GM21786 (cell line): Measurements from ENCODE around the gene HELZ2.
A peak's percentile ranks its signal among the peaks of the same experiment; 100 is the strongest.
"Not testable (repeated sequence)": the region's sequence is repeated elsewhere in the genome, so short reads cannot be mapped to it uniquely, and the experiment has no call there.

ENCODE experiments used
- ATAC-seq: cut with Tn5 transposase; IDR thresholded peaks from one replicate; pipeline ENCODE4 v1.9.1; 2021; ENCODE audit not compliant: unreplicated experiment

The HELZ2 gene

DNA sequence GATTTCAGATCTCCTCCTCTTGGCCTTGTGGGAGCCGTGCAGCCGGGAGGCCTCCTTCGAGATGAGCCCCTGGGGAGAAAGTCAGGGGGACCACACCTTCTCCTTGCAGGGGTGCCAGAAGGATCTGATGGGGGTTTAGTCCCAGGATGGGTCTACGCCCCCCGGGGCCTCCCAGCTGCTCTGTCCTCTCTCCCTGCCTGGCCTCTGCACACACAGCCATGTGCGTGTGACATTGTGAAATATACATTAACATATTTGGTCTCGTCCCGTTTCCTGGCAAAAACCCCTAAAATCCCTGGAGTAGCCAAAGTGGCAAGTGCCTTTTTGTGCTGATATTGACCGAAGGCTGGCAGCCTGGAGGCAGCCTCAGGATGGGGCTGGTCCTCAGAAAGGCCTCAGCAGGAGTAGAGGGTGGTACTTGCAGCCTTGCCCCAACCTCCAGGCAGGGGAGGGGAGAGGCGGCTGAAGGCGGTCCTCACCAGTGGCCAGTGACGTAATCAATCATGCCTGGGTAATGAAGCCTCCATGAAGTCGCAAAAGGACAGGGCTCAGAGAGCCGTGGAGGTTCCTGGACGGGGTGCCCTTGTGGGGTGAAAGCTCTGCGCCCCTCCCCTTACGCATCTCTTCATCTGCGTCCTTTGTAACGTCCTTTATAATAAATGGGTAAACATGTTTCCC, 5.1 kb upstream of the HELZ2 start:
- ATAC-seq = no peak

DNA sequence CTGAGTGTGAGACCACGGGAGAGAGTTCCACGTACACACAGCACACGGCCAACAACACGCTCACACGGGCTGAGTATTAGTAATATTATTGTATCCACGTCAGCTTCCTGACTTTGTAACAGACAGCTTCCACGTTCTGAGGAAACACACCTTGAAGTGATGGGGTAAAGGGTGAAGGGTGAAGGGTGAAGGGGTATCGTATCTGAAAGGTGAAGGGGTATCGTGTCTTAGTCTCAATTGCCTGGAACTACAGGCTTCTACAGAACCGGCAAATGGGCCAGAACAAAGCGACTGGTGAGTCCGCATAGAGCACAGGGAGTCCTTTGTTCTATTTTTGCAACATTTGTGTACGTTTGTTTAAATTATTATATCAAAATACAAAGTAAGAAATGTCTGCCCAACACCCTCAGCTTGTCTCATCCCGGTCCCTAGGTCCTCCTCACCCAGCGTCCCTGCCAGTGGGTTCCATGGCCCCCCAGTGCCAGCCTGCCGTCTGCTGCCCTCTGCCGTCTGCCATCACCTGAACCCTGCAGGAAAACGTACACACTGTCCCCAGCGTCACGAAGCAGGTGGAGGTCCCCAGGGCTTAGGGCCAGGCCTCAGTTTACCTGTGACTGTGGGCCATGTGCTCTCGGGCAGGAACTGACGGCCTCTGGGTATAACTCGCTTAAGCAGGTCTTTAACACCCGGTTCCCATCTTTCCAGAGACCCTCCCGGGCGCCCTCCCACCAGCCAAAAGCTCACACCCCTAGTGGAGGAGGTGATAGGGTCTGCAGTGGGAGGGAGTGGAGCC, 4.4 kb upstream of the HELZ2 start:
- ATAC-seq = no peak

DNA sequence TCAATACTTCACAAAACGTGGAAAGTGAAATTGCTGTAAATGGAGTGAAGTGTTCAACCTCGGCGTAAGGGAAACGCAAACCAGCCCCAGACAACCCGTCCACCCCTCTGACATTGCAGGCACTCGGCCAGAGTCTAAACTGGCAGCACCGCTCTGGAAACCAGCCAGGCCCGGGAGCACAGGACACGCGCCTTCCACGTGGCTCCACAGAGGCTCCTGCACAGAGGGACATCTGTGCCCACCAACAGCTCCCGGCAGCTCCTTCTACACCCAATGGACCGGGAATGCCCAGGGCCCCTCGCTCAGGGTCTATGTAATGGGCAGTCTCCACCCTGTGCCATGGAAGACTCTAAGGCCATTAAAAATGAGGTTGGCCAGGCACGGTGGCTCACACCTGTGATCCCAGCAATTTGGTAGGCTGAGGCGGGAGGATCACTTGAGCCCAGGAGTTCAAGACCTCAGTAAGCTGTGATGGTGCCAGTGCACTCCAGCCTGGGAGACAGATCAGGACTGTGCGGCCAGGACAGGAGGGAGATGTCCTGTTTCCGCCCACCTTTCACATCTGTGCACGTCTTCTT, 3.4 kb upstream of the HELZ2 start:
- no peak for ATAC-seq

DNA sequence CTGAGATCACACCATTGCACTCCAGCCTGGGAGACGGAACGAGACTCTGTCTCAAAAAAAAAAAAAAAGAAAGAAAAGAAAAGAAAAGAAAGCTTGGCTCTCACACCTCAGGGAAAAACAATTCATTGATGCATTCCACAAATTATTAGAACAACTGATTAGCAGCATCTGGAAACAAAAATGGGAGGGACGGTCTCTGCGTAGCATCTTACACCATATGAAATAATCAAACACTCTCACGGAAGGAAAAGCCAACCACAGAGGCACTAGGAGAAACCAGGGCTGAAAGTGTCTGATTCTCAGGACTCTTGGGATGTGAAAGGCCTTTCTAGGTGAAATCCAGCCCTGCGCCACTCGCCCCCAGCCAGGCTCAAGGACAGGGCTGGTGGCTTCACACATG, 2.3 kb upstream of the HELZ2 start:
- no peak for ATAC-seq

DNA sequence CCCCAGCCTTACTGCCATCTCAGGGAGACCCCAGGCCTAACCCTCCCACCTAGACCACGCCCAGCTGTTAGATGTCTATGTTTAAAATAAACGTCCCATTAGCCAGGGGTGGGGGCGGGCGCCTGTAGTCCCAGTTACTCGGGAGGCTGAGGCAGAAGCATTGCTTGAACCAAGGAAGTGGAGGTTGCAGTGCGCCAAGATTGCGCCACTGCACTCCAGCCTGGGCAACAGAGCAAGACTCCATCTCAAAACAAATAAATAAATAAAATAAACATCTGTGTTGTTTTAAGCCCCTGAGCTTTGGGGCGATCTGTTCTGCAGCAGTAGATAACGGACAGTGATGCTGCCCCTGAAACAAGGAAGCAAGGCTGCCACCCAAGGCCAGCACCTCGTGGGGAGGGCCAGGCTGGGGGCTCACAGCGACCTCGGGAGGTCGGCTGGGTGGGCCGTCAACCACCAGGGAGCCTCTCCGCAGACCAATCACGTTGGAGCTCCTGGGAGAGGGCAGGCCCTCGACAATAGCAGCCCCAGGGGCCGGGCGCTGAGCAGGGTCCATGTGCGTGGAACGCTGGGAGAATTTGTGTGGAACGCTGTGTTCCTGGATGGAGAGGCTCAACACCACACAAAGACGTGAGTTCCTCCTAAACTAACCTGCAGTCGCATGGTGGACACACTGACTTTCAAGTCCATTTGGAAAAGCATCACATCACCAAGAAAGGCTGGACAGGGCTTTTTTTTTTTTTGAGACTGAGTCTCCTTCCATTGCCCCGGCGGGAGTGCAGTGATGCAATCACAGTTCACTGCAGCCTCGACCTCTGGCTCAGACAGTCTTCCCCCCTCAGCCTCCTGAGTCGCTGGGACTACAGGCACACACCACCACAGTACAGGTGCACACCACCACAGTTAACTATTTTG, 1.0 kb upstream of the HELZ2 start:
- ATAC-seq = no peak

DNA sequence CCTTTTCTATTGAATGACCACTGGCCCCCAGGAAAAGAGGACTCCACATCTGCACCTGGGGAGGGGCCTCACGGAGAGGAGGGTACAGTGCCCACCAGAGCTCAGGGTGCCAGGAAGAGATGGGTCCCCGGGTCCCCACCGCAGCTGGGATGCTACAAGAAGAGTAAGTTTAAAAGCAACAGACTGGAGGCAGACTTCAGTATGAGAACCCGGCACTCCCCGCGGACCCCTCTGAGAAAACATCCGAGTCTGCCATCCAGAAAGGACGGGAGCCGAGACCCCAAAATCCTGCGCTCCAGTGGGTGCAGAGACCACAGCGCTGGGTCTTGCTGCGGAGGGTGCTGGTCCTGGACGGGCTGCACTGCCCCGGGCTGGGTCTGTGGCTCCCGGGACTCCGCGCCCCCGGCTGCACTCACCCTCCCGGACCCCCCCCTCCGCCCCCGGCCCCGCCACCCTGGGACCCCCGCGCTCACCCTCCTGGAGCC, 350 bp downstream of the HELZ2 start:
- no peak for ATAC-seq

DNA sequence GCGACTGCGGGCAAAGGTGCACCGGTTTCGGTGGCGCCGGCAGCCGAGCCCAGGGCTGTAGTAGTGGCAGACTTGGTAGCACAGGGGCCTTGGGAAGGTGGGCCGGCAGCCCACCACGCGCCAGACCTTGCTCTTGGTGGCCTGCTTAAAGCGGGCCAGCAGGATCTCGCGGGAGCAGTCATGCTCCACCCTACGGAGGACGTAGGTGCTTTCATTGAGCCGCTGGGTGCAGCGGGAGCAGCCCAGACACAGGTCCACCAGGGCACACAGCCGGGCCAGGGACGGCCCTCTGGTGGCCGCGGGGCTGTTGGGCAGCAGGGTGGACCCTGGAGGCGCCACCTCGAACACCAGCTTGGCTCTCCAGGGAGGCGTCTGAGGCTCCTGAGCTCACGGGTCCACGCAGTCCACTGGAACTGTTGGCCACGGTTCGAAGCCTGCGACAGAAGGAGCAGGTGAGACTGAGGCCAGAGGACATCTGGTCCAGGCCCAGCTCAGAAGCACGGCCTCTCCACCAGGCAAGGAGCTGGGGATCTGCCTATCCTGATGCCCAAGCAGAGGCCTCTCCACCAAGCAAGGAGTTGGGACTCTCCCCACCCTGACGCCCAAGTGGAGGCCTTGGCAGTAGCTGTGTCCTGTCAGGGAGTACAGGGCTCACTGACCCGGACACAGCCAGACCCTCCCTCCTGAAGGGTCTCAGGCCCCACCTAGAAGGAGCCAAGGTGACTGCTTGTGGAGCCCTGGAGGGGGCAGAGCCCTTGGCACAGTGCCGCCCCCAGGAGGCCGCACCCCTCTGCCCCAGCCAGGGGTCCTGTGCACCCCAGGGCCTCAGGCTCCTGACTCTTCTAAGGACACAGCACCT, 1.0 kb downstream of the HELZ2 start:
- ATAC-seq = no peak

DNA sequence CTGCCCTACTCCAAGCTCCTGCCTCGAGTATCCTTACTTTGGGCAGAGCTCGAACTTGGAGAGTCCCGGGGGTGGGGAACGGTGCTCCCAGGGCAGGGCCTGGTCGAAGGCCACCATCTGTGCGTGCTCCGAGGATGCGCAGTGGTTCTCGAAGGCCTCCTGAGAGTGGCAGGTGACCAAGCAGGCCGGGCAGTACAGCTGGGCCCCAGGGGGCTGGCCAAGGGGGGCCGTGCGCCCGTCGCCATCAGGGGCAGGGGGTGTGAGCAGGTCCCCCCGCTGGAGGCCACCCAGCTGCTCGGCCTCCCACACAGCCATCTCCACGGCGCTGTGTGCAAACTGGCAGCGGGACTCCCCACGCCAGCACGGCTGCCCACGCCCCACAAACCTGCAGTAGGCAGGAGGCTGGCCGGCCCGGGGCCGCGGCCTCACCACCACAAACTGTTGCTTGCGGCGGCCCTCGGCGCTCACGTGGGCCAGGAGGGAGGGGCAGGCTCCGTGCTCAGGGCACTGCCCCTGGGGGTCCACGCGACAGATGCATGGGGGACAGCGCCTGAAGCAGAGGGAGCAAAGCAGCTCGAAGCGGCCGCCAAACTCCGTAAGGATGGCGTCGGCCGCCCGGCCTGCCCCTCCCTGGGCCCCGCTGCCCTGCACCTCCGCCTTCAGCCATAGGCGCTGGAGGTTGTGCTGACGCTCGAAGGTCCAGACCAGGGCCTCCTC, 1.8 kb downstream of the HELZ2 start:
- no peak for ATAC-seq

DNA sequence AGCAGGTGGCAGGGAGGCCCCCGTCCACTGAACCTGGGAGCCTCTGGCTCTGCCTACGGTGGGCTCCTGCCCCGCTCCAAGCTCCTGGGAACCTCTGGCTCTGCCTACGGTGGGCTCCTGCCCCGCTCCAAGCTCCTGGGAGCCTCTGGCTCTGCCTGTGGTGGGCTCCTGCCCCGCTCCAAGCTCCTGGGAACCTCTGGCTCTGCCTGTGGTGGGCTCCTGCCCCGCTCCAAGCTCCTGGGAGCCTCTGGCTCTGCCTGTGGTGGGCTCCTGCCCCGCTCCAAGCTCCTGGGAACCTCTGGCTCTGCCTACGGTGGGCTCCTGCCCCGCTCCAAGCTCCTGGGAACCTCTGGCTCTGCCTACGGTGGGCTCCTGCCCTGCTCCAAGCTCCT, 3.0 kb downstream of the HELZ2 start:
- ATAC-seq = not testable (repeated sequence)

DNA sequence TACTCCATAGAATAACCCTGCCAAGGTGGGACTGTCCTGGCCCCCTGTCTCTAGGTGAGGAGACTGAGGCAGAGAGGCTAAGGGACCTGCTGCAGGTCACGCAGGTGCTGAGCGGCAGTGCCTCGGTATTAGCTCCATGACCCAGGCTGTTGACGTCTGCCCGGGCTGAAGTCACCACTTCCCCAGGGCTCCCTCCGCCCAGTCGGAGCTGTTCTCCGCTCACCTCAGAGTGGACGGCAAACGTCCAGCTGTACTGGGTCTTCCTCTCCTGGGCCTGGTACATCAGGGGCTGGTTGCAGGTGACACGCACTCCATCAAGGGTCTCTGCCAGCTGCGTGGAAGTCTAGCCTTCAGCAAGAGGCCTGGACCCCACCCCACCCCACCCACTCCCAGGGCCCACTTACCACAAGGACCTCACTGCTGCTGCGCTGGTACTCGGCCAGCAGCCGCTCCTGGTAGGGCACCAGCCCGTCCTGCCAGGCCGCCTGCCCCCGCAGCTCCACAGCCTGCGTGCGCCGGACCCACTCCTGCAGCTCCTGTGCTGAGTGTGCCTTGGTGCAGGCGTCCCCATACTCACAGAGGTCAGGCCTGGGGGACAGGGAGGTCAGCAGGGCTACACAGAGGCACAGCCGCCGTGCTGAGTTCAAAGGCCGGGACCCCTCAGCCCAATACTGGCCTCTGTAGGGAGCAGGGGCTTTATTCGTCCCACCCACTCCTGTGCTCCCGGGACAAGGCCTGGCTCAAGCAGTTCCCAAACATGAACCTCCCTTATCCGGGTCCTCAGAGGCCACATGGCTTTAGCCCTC, 3.6 kb downstream of the HELZ2 start:
- ATAC-seq = no peak

DNA sequence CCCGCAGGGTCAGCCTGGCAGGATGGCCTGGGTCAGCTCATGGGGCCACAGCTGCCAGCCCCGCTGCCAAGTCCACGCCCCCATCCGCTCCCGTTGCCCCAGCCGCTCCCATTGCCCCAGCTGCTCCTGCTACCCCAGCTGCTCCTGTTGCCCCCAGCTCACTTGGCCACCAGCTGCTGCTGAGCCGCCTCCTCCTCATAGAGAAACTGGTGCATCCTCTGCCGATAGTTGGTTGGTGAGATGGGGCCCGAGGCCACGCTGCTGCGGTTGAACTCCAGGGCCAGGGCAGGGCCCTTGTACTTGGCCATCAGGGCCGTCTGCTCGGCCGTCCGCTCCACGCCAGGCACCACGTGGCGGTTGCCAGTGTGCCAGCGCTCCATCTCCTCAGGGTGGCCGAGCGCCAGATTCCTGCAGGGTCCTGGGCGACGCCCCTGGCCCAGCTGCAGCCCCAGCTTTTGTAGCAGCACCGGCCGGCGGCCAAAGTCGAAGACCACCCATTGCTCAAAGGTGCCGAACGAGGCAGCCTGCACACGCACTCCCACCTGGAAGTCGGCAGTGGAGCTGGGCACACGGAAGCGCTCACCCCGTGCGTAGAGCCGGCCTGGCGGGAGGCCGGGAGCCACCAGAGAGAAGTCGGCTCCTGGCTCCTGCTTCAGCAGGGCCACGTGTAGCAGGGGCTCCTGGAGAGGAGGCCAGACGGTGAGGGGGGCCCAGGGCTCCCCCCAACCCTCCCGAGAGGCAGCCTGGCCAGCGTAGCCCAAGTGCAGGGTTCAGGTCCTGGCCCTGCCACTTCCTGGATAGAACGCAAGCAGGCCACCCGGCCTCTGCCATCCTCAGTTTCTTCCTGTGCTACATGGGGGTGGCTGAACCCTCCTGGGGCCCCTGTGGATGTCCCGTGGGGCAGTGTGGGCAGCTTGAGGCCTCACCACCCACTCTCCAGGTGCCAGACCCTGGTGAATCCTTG, 4.8 kb downstream of the HELZ2 start:
- ATAC-seq = no peak

DNA sequence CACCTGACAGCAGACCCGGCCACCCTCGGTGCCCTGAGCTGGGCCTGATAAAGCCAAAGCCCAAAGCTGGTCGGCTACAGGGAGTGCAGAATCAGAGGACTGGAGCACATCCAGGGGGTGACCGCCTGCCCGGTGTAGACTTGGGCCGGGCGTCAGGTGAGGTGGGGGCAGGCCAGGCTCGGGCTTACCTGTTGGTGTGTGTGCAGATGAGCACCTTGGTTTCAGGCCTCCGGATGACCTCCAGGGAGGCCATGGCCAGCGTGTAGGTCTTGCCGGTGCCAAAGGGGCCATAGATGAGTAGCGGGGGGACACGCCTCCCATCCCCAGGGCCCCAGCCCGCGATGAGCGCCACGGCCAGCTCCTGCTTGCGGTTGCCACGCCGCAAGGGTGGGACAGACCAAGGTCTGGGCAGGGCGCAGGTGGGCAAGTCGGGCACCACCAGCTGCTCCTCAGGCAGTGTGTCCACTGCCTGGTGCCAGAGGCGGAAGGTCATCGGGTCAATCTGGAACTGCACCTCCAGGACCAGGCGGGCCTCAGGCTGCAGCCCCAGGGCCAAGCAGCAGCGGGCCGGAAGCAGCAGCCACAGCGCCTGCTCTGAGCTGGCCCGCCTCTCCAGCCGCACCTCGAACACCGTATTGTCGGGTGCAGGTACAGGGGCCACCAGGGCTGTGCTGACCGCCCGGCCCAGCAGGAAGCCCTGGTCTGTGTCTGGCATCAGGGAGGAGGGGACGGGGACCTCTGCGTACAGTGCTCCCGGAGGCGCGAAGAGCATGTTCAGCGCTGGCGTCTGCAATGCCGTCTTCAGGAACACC, 5.7 kb downstream of the HELZ2 start:
- ATAC-seq = no peak

DNA sequence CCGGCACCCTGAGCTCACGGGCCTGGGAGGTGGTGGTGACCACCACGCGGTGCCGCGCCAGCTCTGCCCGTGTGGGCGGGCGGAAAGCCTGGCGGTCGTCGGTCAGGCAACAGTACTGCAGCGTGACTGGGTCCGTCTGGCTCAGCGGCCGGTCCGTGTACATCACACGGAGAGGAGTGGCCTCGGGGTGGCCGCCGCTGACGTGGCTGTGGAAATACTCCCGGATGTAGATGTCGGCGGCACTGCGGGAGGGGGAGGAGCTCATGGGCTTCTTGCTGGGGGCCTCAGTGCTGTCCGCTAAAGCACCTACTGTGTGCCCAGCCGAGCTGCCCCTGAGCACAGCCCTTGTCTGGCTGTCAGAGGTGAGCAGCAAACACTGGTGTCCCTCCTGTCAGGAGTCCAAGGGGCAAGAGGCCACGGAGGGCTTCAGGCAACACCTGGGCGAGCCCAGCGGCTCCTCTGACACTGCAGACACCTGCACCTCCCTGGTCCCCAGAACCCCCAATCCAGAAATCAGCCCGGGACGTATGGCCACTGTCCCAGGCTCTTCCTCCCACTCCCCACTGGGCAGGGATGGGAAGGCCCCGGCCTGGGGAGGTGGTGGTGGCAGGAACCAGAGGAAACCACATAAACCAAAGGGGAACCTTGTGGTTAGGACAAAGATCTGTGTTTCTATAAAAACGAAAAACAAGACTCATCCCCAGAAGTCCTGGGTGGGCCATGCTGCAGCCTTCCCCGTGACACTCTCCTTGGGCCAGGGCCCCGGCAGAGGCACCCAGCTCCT, 6.5 kb downstream of the HELZ2 start:
- ATAC-seq = peak; percentile 81

DNA sequence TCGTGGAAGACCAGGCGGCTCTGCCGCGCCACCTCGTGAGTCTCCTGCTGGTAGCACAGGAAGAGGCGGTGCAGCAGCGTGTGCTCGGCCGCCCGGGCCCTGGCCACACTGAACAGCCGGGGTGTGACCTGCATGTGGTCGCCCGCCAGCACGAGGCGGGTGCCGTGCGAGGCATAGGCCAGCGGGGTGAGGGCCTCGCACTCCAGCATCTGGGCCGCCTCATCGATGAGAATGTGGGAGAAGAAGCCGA, 7.0 kb downstream of the HELZ2 start:
- no peak for ATAC-seq

DNA sequence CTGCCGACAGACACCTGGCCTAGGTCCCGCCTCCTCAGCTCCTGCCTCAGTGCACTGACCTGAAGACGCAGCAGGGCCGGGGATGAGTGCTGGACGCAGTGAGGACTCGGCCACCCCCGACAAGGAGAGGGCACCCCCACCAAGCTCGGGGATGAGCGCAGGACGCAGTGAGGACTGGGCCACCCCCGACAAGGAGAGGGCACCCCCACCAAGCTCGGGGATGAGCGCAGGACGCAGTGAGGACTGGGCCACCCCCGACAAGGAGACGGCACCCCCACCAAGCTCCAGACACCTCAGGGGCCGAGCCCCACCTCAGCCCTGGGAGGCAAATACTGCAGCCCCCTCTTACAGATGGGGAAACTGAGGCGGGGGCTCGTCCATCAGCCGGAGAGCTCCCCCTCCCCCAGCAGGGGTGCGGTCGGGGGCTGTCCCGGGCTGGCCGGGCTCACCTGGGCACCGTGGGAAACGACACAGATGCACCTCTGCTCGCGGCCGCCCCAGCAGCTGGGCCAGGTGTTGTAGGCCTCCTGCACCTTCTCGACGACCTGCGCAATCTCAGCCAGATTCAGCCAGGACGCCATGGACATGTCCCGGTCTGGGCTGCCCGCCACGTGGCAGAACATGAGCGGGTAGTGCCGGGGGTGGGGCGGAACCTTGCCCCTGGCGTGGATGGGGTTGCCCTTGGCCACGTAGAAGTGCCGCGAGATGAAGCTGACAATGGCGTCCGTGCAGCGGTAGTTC, 7.5 kb downstream of the HELZ2 start:
- no peak for ATAC-seq
